ENCODE measurements around the gene ANXA2.

ANXA2 gene

DNA sequence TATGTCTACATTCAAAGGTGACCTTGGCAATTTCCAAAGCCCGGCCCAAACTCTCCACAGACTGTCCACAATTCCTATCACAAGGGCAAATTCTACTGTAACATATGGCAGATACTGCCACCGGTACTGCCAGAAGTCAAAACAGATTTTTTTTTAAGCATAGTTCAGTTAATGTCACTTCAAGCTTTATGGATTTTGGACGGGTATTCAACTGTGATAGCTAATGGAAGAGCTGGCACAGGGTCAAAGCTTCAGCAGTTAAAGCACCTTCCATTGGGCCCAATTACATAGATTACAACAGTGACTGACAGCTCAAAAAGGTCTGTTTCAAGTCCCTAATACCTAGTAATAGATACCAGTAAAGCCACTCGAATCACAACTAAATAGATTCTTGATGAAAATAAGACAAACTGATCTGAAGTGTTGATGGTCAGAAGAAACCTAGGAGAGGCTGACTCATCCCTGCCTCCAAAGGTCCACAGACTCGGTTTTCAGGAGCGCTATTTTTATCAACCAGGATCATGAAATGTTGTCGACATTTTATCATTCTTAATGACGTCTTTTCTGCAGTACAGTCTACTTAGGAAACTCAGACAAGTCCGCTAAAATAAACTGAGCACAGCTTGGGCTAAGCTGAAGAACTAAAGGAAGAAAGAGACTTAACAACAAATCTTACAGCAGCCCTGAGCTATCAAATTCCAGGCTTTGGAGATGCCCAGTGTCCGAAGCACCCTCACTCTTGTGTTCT lies 38.7 kb downstream of the ANXA2 start:
- DNase-seq (ENCODE audit: low read depth, low spot score): no peak
- no CpG with 5 or more reads among the region's 10 CpGs for WGBS (ENCODE audit: insufficient coverage, insufficient read length)
- H3K27ac ChIP-seq (ENCODE audit: low read length): no peak overlapping the region
- peaks cover 5% of the 10 kb centered on the region; the same call in 1 of the 2 replicates for H3K36me3 ChIP-seq (ENCODE audit: control insufficient read depth, insufficient read depth, low read length)
- H3K27me3 ChIP-seq (ENCODE audit: control insufficient read depth, insufficient read depth, low read length): no peaks in the 10 kb centered on the region
- H3K4me1 ChIP-seq (ENCODE audit: control insufficient read depth, insufficient read depth, low read length): no peaks in the 10 kb centered on the region
- H3K4me3 ChIP-seq (ENCODE audit: low read length): no peak overlapping the region
- H3K9me3 ChIP-seq (ENCODE audit: control insufficient read depth, insufficient read depth, low read length): no peaks in the 10 kb centered on the region

DNA sequence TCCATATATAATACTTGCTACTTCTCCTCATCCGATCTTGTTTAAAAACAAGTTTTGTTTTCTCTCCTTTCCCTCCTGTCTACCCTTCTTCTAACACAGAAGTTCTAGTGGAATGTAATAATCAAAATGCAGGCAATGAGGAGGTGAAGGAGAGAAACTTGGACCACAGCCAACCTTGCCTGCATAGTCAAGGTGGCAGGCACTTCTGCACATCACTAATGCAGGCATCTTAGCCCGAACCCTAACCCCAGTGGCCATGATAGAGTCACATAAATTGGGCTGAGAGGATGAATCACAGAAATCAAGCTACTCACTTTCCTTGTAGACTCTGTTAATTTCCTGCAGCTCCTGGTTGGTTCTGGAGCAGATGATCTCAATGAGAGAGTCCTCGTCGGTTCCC lies 41.0 kb downstream of the ANXA2 start:
- Histone ChIP-seq H3K36me3 (ENCODE audit: control insufficient read depth, insufficient read depth, low read length) (peaks cover 11% of the 10 kb centered on the region), H3K27ac (ENCODE audit: low read length) (no peak overlapping the region), H3K4me1 (ENCODE audit: control insufficient read depth, insufficient read depth, low read length) (no peaks in the 10 kb centered on the region), H3K27me3 (ENCODE audit: control insufficient read depth, insufficient read depth, low read length) (no peaks in the 10 kb centered on the region), H3K9me3 (ENCODE audit: control insufficient read depth, insufficient read depth, low read length) (no peaks in the 10 kb centered on the region), H3K4me3 (ENCODE audit: low read length) (no peak overlapping the region)
- WGBS (ENCODE audit: insufficient coverage, insufficient read length): no CpG with 5 or more reads among the region's 4 CpGs
- no peak for DNase-seq (ENCODE audit: low read depth, low spot score)

DNA sequence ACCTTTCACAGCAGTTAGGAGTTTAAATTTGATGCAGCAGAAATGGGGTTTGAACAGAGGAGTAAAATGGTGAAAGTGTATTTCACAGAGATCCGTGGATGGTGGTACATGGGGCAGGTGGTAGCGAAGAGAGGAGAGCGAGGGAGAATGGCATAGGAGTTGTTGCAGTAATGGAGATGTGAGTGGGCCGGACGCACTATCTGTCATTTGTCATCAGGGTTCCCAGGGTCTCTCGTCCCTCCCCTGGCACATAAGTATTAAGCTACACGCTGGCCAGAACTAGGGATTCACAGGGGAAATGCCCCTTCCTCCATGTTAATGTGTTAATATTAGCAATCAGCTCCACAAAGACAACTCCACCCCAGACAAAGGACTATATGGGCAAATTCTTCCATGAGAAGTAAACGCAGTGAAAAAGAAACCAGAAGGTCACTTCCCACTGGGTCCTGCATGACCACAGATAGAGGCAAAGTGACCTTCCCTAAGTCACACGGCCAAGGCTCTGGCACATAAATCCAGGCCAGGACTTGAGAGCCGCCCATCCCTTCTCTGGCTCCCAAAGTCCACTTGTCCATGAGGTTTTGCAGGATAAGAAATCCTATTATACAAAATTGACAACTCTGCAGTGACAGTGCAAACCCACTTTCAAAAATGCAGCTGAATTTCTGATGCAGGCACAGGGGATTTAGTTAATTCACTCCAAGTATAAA lies 42.5 kb downstream of the ANXA2 start:
- no peak for DNase-seq (ENCODE audit: low read depth, low spot score)
- no peaks in the 10 kb centered on the region for H3K4me1 ChIP-seq (ENCODE audit: control insufficient read depth, insufficient read depth, low read length)
- peaks cover 15% of the 10 kb centered on the region for H3K36me3 ChIP-seq (ENCODE audit: control insufficient read depth, insufficient read depth, low read length)
- WGBS (ENCODE audit: insufficient coverage, insufficient read length): no CpG with 5 or more reads among the region's 10 CpGs
- H3K4me3 ChIP-seq (ENCODE audit: low read length): no peak overlapping the region
- no peaks in the 10 kb centered on the region for H3K27me3 ChIP-seq (ENCODE audit: control insufficient read depth, insufficient read depth, low read length)
- H3K27ac ChIP-seq (ENCODE audit: low read length): no peak overlapping the region
- H3K9me3 ChIP-seq (ENCODE audit: control insufficient read depth, insufficient read depth, low read length): no peaks in the 10 kb centered on the region

DNA sequence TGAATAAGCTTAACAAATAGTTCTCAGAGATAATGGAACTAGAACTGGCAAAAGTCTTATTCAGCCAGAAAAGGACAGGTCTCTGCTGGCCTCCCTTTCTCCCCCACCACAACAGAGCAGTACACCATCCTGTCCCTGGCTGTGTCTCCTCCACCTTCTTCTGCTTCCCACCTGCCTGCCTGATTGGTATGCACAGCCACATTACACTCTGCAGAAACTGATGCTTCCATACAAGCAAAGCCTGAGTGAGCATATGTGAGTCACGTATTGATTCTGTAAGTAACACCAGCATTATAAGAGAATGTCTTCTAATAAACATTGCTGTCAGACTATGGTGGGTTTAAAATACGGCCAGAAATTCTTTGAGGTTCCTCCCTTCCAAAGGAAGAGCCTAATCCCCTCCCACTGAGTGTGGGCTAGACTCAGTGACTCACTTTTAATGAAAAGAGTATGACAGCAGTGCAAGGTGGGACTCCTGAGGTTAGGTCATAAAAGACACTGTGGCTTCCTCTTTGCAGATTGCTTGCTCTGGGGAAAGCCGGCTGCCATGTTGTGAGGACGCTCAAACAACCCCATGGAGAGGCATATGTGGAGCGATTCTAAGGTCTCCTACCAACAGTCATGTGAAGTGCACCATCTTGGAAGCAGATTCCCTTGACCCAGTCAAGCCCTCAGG lies 44.4 kb downstream of the ANXA2 start:
- H3K36me3 ChIP-seq (ENCODE audit: control insufficient read depth, insufficient read depth, low read length): peaks cover 19% of the 10 kb centered on the region
- no peaks in the 10 kb centered on the region for H3K4me1 ChIP-seq (ENCODE audit: control insufficient read depth, insufficient read depth, low read length)
- no peak for DNase-seq (ENCODE audit: low read depth, low spot score)

DNA sequence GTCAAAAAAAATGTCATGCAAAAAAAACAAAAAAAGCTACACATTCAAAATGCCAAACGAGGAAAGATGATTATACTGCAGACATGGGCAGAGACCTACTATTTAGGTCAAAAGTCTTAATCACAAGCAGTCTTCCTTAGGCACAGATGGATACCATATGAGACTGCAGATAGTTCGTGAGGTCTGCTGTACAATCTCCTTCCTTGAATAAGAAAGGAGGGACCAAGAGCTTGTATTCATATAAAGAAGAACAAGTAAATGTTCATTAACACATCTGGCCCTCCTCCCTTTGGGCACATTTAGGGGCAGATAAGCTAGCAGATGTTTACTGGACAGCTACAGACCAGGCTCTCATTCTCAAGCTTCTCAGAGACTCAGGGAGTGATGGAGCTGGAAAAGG lies 45.3 kb downstream of the ANXA2 start:
- DNase-seq (ENCODE audit: low read depth, low spot score): no peak
- H3K36me3 ChIP-seq (ENCODE audit: control insufficient read depth, insufficient read depth, low read length): peaks cover 25% of the 10 kb centered on the region
- no CpG with 5 or more reads among the region's 2 CpGs for WGBS (ENCODE audit: insufficient coverage, insufficient read length)
- H3K4me1 ChIP-seq (ENCODE audit: control insufficient read depth, insufficient read depth, low read length): 0 out of 2 replicates have a peak, but pooled peaks cover 3% of the 10 kb centered on the region
- no peak overlapping the region for H3K27ac ChIP-seq (ENCODE audit: low read length)
- no peaks in the 10 kb centered on the region for H3K9me3 ChIP-seq (ENCODE audit: control insufficient read depth, insufficient read depth, low read length)
- H3K27me3 ChIP-seq (ENCODE audit: control insufficient read depth, insufficient read depth, low read length): no peaks in the 10 kb centered on the region
- no peak overlapping the region for H3K4me3 ChIP-seq (ENCODE audit: low read length)

More for the DNA sequence above, 44.4 kb downstream of the ANXA2 start:
- no peak overlapping the region for H3K4me3 ChIP-seq (ENCODE audit: low read length)
- no CpG with 5 or more reads among the region's 5 CpGs for WGBS (ENCODE audit: insufficient coverage, insufficient read length)
- no peaks in the 10 kb centered on the region for H3K27me3 ChIP-seq (ENCODE audit: control insufficient read depth, insufficient read depth, low read length)
- H3K27ac ChIP-seq (ENCODE audit: low read length): no peak overlapping the region
- H3K9me3 ChIP-seq (ENCODE audit: control insufficient read depth, insufficient read depth, low read length): no peaks in the 10 kb centered on the region

DNA sequence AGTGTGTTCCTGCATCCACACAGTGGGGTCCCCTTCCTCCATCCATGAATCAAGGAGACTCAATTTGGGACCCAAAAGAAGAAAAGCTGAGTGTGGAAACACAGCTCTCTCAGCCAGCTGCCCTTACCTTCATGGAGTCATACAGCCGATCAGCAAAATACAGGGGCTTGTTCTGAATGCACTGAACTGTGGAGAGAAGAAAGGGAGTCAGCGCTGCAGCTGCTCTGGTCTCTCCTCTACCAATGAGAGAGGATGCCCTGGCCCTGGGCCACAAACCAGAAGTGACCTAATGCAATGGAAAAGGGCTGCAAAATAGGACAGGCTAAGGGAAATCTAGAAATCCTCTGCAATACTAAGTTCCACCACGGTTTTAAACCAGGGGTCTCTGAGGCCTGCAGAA lies 46.7 kb downstream of the ANXA2 start:
- H3K27ac ChIP-seq (ENCODE audit: low read length): no peak overlapping the region

DNA sequence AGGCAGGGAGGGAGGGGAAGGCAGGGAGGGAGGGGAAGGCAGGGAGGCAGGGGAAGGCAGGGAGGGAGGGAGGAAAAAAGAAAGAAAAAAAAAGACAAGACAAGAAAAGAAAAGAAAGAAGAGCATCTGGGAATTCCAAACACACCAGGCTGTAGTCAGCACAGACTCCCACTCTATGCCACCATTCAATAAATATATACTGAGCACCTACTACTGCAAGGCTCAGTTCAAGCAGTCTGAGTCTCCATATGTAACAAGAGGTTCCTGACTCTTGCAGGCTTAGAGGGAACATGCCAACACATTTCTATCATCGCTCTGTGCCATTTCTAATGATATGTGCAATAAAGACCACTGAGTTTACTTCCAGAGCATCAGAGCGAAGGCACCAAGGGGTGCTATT lies 47.7 kb downstream of the ANXA2 start:
- DNase-seq (ENCODE audit: low read depth, low spot score): no peak
- Histone ChIP-seq H3K27ac (ENCODE audit: low read length) (no peak overlapping the region), H3K4me1 (ENCODE audit: control insufficient read depth, insufficient read depth, low read length) (0 out of 2 replicates have a peak, but pooled peaks cover 3% of the 10 kb centered on the region), H3K9me3 (ENCODE audit: control insufficient read depth, insufficient read depth, low read length) (no peaks in the 10 kb centered on the region), H3K4me3 (ENCODE audit: low read length) (no peak overlapping the region), H3K36me3 (ENCODE audit: control insufficient read depth, insufficient read depth, low read length) (peaks cover 29% of the 10 kb centered on the region), H3K27me3 (ENCODE audit: control insufficient read depth, insufficient read depth, low read length) (no peaks in the 10 kb centered on the region)
- no CpG with 5 or more reads among the region's 2 CpGs for WGBS (ENCODE audit: insufficient coverage, insufficient read length)

More for the DNA sequence above, 46.7 kb downstream of the ANXA2 start:
- H3K4me3 ChIP-seq (ENCODE audit: low read length): no peak overlapping the region
- H3K36me3 ChIP-seq (ENCODE audit: control insufficient read depth, insufficient read depth, low read length): peaks cover 29% of the 10 kb centered on the region
- WGBS (ENCODE audit: insufficient coverage, insufficient read length): no CpG with 5 or more reads among the region's 3 CpGs
- H3K4me1 ChIP-seq (ENCODE audit: control insufficient read depth, insufficient read depth, low read length): 0 out of 2 replicates have a peak, but pooled peaks cover 3% of the 10 kb centered on the region
- no peaks in the 10 kb centered on the region for H3K9me3 ChIP-seq (ENCODE audit: control insufficient read depth, insufficient read depth, low read length)
- DNase-seq (ENCODE audit: low read depth, low spot score): no peak
- H3K27me3 ChIP-seq (ENCODE audit: control insufficient read depth, insufficient read depth, low read length): no peaks in the 10 kb centered on the region

DNA sequence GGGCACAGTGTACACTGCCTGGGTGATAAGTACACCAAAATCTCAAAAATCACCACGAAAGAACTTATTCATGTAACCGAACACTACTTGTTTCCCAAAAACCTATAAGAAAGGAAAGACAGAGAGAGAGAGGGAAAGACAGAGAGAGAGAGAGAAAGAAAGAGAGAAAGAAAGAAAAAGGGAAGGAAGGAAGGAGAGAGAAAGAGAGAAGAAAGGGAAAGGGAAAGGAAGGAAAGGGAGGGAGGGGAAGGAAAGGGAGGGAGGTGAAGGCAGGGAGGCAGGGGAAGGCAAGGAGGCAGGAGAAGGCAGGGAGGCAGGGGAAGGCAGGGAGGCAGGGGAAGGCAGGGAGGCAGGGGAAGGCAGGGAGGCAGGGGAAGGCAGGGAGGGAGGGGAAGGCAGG lies 48.2 kb downstream of the ANXA2 start:
- no peaks in the 10 kb centered on the region for H3K27me3 ChIP-seq (ENCODE audit: control insufficient read depth, insufficient read depth, low read length)
- H3K4me3 ChIP-seq (ENCODE audit: low read length): no peak overlapping the region
- 0 out of 2 replicates have a peak, but pooled peaks cover 3% of the 10 kb centered on the region for H3K4me1 ChIP-seq (ENCODE audit: control insufficient read depth, insufficient read depth, low read length)
- no peak for DNase-seq (ENCODE audit: low read depth, low spot score)
- no peak overlapping the region for H3K27ac ChIP-seq (ENCODE audit: low read length)
- no CpG with 5 or more reads among the region's 2 CpGs for WGBS (ENCODE audit: insufficient coverage, insufficient read length)
- H3K36me3 ChIP-seq (ENCODE audit: control insufficient read depth, insufficient read depth, low read length): peaks cover 29% of the 10 kb centered on the region
- no peaks in the 10 kb centered on the region for H3K9me3 ChIP-seq (ENCODE audit: control insufficient read depth, insufficient read depth, low read length)

DNA sequence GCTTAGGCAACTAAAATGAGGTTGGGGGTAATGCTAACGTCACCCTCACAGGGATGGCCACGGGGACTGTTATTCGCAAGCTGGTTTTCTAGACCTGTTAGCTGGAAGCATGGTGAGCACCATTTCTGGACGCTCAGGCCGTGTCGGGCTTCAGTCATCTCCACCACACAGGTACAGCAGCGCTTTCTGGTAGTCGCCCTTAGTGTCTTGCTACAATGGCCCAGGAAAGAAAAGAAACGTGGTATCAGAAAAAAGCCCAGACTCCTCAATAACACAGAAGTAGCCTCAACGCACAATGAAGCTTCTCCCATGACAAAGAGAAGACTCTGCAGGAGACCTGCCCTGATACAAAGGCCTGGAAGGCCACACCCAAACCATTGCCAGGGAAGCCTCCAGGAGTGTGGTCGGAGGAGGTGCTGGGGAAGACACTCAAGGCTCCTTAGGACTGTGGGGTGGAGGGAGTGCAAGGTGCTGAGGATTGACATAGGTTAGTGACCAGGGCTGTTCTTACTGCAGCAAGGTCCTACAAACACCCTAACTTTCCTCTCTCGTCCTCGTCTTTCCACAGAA lies 50.2 kb downstream of the ANXA2 start:
- no peaks in the 10 kb centered on the region for H3K9me3 ChIP-seq (ENCODE audit: control insufficient read depth, insufficient read depth, low read length)
- WGBS (ENCODE audit: insufficient coverage, insufficient read length): no CpG with 5 or more reads among the region's 13 CpGs
- DNase-seq (ENCODE audit: low read depth, low spot score): no peak
- H3K4me3 ChIP-seq (ENCODE audit: low read length): no peak overlapping the region
- peaks cover 22% of the 10 kb centered on the region; the same call in 1 of the 2 replicates for H3K36me3 ChIP-seq (ENCODE audit: control insufficient read depth, insufficient read depth, low read length)
- peaks cover 5% of the 10 kb centered on the region; the same call in 1 of the 2 replicates for H3K4me1 ChIP-seq (ENCODE audit: control insufficient read depth, insufficient read depth, low read length)
- no peak overlapping the region for H3K27ac ChIP-seq (ENCODE audit: low read length)
- no peaks in the 10 kb centered on the region for H3K27me3 ChIP-seq (ENCODE audit: control insufficient read depth, insufficient read depth, low read length)

DNA sequence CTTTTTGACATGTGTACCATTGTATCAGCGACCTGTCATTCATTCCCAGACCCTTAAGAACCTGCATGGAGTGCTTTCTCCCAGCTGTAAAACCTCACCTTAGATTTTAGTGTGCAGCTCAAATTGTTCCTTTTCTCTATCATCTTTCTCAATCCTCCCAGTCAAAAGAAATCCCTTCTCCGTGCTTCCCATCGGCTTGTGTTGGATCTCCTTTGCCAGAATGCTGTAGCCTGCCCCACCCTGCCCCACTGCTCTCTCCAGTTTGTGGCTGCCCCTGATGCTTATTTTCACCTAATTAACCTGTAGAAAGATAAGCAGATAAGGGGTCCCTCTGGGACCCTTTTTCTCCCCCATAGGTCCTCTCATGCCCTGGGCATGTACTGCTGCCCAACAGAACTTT lies 51.1 kb downstream of the ANXA2 start:
- no peaks in the 10 kb centered on the region for H3K9me3 ChIP-seq (ENCODE audit: control insufficient read depth, insufficient read depth, low read length)
- H3K27me3 ChIP-seq (ENCODE audit: control insufficient read depth, insufficient read depth, low read length): no peaks in the 10 kb centered on the region
- no peak overlapping the region for H3K4me3 ChIP-seq (ENCODE audit: low read length)
- H3K4me1 ChIP-seq (ENCODE audit: control insufficient read depth, insufficient read depth, low read length): peaks cover 5% of the 10 kb centered on the region; the same call in 1 of the 2 replicates
- no CpG with 5 or more reads among the region's 3 CpGs for WGBS (ENCODE audit: insufficient coverage, insufficient read length)
- no peak for DNase-seq (ENCODE audit: low read depth, low spot score)
- no peak overlapping the region for H3K27ac ChIP-seq (ENCODE audit: low read length)
- peaks cover 16% of the 10 kb centered on the region; the same call in 1 of the 2 replicates for H3K36me3 ChIP-seq (ENCODE audit: control insufficient read depth, insufficient read depth, low read length)
